ENCODE results near the gene BNC2.

DNA sequence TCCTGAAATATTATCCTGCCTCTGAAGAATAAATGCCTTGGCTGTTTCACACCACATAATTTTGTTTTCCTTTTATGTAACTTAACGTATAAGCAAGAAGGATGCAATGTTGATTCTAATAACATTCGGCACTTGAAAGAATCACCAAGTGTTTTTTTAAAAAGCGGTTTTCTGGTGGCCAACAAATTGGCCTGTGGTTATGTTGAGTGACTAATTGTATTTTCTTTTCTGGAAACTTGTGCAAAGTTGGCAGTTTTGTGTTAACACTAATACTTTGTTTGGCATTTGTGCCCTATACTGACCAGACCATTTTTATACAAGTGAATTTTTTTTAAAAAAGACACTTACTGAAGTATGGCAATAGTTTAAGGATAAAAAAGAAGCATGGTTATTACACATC lies 452.7 kb downstream of the BNC2 start:
- TF ChIP-seq, protein P1, sequence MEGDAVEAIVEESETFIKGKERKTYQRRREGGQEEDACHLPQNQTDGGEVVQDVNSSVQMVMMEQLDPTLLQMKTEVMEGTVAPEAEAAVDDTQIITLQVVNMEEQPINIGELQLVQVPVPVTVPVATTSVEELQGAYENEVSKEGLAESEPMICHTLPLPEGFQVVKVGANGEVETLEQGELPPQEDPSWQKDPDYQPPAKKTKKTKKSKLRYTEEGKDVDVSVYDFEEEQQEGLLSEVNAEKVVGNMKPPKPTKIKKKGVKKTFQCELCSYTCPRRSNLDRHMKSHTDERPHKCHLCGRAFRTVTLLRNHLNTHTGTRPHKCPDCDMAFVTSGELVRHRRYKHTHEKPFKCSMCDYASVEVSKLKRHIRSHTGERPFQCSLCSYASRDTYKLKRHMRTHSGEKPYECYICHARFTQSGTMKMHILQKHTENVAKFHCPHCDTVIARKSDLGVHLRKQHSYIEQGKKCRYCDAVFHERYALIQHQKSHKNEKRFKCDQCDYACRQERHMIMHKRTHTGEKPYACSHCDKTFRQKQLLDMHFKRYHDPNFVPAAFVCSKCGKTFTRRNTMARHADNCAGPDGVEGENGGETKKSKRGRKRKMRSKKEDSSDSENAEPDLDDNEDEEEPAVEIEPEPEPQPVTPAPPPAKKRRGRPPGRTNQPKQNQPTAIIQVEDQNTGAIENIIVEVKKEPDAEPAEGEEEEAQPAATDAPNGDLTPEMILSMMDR (IDR thresholded peaks at IDR 0.05; ENCODE audit: insufficient read depth, low read length): no peak
- TF ChIP-seq, protein P2, sequence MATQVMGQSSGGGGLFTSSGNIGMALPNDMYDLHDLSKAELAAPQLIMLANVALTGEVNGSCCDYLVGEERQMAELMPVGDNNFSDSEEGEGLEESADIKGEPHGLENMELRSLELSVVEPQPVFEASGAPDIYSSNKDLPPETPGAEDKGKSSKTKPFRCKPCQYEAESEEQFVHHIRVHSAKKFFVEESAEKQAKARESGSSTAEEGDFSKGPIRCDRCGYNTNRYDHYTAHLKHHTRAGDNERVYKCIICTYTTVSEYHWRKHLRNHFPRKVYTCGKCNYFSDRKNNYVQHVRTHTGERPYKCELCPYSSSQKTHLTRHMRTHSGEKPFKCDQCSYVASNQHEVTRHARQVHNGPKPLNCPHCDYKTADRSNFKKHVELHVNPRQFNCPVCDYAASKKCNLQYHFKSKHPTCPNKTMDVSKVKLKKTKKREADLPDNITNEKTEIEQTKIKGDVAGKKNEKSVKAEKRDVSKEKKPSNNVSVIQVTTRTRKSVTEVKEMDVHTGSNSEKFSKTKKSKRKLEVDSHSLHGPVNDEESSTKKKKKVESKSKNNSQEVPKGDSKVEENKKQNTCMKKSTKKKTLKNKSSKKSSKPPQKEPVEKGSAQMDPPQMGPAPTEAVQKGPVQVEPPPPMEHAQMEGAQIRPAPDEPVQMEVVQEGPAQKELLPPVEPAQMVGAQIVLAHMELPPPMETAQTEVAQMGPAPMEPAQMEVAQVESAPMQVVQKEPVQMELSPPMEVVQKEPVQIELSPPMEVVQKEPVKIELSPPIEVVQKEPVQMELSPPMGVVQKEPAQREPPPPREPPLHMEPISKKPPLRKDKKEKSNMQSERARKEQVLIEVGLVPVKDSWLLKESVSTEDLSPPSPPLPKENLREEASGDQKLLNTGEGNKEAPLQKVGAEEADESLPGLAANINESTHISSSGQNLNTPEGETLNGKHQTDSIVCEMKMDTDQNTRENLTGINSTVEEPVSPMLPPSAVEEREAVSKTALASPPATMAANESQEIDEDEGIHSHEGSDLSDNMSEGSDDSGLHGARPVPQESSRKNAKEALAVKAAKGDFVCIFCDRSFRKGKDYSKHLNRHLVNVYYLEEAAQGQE (IDR thresholded peaks at IDR 0.05; ENCODE audit: insufficient replicate concordance, low read depth): no peak
- TF ChIP-seq SPI1 (IDR thresholded peaks at IDR 0.05; ENCODE audit: borderline replicate concordance, low read depth): no peak
- TF ChIP-seq POLR2AphosphoS5 (IDR thresholded peaks at IDR 0.05; ENCODE audit: low read depth): no peak
